Nucleus accumbens (tissue), 56 donors: ENCODE results near the gene ACAT2.
"Not testable (repeated sequence)": the region's sequence is repeated elsewhere in the genome, so short reads cannot be mapped to it uniquely, and the experiment has no call there.

Experiments
- DNase-seq, 56 donors: peaks; one replicate each; lab custom pipeline; 2025; lab: John Stamatoyannopoulos, UW

Gene ACAT2

DNA sequence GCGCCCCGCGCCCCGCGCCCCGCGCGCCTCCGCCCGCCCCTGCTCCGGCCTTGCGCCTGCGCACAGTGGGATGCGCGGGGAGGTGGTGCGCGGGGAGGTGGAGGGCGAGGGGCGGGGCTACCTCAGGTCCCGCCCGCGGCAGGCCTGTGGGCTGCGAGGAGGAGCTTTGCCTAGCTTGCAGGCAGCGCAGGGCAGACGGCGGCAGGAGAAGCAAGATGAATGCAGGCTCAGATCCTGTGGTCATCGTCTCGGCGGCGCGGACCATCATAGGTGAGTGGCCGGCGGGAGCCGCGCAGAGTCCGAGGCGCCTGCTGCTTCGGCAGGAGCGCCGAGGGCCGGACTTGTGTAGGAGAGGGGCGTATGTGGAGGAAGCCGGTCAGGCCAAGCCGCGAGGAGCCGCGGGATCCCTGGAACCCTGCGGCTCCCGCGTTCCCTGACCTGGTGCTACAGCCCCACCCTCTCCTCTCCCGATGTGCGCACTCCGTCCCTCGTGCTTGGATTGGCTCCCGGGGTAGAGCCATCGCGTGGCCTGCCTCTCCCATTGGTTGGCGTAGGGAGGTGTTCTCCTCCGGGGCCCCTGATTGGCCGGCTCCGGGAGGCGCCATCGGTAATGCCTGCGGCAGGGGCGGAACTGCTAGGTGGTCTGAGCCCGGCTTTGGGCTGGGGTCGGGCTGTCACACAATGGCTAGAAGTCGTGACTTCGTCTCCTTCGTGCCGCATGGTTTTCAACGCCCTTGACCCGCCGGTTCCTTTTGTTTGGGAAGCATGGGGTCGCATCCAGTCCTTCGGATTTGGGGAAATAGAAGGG, at the start of gene ACAT2:
ACAT2 (plus strand) TSS at position 173 of the 808 bp plus-strand sequence; CDS start at position 216, 43 bp downstream.
- DNase-seq = peak; percentile 82 to 99 (median 95)

DNA sequence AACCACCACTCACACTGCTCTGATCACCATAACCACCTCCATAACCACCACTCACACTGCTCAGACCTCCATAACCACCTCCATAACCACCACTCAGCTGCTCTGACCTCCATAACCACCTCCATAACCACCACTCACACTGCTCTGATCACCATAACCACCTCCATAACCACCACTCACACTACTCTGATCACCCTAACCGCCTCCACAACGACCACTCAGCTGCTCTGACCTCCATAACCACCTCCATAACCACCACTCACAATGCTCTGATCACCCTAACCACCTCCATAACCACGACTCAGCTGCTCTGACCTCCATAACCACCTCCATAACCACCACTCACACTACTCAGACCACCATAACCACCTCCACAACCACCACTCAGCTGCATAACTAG, 49.5 kb upstream of the ACAT2 start:
- not testable (repeated sequence) for DNase-seq

DNA sequence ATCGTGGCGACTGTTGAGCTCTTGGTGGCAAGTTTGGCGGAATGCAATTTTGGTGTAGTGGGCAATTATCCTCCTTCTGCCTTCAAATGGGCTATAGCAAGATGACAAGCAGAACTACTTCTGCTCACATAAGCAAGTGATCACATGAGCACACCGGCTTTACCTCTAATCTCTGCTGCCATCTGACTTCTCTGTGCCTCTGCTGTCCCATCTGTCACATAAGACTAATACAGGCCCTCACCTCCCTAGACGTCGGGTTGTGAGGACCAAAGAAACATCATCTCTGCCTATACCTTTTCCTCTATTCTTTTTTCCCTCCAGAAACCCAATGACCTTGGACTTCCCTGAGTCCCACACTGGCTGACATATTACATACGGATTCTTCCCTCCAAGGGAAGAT, 47.9 kb upstream of the ACAT2 start:
- no peak for DNase-seq

DNA sequence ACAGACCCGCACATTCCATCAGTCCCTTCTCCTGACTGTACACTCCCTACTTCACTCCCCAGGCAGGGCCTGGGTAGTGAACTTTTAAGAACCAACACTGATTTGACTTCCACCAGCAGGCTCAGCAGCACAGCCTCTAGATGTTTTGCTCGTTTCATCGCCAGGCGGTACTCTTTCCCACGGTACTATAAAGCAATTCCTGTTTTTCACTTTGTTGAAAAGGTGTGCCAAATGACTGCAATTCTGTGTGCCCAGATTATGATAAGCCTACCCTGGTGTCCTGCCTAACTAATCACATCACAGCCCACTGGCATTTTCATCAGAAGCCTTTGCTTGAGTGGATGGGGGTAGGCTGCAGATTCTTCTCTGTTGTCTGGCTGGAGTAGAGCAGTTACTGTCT, 47.4 kb upstream of the ACAT2 start:
- no peak for DNase-seq

DNA sequence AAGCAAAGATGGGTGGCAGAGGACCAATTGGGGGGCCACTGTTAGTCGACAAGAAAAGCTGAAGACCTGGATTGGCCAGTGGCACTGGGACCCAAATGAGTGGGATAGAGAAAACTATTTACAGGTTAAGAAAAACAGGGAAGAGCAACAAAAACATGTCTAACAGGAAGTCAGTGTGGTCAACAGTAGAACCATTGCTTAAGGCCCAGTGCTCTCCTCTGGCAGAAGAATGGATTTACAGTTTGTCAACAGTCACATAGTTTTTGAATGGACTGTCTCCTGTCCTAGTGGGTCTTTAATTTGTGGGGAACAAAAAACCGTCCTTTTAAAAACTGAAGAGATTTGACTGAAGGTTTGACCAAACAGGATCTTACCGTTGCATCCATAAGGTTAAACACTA, 46.7 kb upstream of the ACAT2 start:
- no peak for DNase-seq

DNA sequence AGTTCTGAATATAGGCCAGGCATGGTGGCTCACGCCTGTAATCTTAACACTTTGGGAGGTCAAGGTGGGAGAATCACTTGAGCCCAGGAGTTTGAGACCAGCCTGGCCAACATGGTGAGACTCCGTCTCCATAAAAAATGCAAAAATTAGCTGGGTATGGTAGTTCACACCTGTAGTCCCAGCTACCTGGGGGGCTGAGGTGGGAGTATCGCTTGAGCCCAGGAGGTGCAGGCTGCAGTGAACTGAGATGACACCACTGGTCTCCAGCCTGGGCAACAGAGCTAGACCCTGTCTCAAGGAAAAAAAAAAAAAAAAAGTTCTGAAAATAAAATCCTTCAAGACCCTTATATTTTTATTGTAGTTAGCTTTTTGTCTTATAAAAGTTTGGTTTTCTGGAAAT, 46.2 kb upstream of the ACAT2 start:
- no peak for DNase-seq

DNA sequence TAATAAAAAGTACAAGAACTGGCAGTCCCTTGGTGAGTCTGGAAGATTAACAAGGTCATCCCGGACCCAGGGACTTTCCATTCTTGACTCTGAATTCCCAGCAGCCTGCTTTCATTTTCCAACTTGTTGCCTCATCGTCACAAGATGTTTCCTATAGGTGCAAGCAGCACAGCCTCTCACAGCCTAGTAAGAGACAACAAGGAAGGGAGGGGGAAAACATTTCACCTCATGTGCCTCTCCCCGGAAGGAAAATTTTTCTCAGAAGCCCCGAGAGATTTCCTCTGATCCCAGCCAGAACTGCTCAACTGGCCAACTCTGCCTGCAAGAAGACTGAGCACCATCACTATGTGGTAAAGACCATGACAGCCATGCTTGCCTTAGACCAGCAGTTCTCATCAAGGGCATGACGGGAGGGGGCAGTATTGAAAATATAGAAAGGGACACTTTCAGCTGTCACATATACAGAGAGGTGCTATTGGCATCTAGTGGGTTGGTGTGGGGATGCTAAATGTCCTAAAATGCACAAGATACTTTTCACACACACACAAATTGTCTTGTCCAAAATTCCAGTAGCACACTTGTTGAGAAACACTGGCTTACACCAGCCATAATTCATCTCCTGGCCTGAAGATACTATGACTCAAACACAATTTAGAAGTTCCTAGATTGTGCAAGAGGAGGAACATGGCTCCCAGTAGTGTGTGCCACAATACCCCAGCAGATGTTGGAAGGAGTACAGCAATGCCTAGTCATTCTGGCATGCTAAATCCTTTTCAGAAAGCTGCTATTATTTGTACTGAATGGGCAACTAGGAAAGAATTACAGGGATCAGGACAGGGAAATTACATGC, 45.4 kb upstream of the ACAT2 start:
- DNase-seq = peak in 3 of 56 donors; percentile 9 to 18 (median 16)

DNA sequence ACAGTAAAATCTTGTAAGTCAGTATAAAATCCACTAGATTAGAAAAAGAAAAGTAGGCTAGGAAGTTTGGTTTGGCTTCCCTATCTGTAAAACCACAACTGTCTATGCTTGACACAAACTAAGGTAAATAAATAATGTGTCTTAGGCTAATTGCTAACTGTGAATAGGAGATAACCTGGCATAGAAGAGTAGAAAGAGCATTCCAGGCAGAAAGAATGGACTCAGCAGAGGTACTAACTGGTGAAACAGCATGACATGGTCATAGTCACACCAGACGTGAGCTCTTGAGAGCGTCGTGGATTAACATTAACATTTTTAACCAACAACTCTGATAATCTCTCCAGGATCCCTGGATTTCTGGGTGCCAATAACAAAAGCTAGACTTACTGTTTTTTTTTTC, 43.2 kb upstream of the ACAT2 start:
- no peak for DNase-seq

DNA sequence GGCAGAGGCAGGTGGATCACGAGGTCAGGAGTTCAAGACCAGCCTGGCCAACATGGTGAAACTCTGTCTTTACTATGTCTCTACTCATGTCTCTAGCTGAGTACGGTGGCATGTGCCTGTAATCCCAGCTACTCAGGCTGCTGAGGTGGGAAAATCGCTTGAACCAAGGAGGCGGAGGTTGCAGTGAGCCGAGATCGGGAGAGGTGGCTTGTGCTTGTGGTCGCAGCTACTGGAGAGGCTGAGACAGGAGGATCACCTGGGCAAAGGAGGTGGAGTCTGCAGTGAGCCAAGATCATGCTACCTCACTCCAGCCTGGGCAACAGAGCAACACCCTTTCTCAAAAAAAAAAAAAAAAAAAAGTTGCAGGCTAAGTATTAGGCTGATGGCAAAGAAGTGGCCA, 42.6 kb upstream of the ACAT2 start:
- no peak for DNase-seq

DNA sequence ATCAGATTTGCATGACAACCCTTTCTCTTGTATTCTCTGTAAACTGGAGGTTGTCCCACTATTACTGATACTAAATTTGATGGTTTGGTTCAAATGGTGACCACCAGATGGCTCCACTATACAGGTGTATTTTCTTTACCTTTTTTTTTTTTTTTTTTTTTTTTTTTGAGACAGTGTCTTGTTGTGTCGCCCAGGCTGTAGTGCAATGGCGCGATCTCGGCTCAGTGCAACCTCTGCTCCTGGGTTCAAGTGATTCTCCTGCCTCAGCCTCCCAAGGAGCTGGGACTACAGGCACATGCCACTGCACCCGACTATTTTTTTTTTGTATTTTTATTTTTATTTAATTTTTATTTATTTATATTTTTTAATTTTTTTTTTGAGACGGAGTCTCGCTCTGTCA, 41.1 kb upstream of the ACAT2 start:
- DNase-seq = no peak

DNA sequence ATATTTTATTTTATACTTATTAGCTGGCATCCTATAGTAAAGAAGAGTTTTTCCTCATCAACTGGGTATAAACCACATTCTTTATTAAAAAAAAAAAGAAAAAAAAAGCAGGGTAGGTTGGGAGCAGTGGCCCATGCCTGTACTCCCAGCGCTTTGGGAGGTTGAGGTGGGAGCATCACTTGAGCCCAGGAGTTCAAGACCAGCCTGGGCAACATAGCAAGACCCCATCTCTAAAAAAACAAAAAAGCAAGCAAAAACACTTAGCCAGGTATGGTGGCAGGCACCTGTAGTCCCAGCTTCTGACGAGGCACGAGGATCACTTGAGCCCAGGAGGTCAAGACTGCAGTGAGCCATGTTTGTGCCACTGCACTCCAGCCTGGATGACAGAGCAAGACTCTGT, 39.9 kb upstream of the ACAT2 start:
- not testable (repeated sequence) for DNase-seq

DNA sequence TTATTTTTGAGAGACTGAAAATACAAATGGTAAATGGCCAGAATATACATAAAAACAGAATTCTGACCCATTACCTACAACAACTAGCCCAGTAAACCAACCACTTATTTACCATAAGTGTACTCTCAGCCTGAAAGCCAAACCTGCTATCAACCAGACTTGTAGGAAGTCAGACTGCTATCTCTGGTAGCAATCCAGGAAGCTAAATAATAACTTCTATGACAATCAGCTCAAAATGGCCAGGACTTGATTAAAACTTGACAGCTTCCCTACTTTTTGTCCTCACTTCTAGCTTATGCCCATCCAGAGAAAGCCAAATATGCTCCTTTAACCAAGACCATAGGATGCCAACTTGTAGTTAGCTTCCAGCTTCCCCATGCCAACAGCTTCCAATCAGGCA, 39.2 kb upstream of the ACAT2 start:
- DNase-seq = no peak

DNA sequence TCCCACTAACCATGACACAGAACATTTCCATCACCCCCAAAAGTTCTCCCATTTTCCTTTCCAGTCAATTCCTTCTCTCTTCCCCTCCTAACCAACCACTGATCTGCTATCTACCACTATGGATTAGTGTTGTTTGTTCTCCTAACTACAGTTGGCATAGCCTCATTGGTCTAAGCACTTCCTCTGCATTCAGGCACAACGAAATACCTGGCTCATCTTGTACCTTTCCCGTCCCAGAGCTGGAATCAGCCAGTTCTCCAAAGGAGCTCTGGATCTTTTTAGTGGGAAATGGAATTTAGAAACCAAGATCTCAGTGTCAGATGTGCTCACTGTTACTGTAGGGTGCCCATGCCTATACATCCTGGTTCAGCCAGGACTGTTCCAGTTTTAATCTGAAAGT, 38.6 kb upstream of the ACAT2 start:
- no peak for DNase-seq

DNA sequence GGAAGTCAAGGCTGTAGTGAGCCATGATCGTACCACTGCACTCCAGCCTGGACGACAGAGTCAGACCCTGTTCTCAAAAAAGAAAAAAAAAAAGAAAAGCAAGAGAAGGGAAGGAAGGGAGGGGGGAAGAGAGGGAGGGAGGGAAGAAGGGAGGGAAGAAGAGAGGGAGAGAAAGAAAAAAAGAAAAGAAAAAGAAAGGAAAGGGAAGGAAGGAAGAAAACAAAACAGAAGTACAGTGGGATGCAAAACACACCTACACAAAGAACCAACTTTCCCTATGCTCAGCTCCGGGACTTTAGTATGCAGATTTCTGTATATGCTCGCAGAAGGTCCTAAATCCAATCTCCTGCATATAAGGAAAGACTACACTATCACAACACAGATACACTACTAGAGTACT, 37.1 kb upstream of the ACAT2 start:
- DNase-seq = no peak

DNA sequence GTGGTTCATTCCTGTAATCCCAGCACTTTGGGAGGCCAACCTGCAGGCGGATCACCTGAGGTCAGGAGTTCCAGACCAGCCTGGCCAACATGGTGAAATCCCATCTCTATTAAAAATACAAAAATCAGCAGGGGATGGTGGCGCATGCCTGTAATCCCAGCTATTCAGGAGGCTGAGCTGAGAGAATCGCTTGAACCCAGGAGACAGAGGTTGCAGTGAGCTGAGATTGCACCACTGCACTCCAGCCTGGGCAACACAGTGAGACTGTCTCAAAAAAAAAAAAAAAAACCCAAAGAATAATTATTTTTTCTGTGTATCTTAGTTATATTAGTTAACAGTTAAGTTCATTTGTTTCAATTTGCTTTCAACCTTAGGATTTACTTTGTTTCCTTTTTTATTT, 36.6 kb upstream of the ACAT2 start:
- DNase-seq = not testable (repeated sequence)

DNA sequence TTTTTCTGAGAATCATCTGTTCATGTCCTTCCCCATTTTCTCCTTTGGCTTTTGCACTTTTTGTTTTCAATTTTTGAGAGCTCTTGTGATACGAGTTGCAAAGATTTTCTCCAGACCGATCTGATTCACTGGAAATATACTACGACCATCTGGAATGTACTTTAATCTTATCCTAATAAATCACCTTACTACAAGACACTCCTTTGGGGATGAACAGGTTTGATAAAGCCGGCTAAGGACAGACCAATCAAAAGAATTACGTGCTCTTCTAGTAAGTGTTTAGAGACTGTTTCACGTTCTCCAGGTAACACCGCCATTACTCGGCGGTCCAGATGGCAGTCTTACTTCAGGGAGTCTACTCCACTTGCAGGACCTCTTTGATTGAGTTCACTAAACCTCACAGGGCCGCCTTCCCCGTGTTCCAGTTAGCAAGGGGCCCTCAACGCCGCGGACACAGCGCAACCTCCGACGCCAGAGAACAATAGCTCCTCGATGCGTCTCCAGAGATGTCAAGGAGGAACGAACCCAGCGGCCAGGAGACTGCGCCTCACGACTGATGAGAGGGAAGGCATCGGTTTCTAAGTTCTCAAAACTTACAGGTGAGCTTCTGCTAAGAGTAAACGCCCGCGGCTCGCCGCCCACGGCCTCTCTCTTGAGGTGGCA, 35.5 kb upstream of the ACAT2 start:
- DNase-seq = peak in 3 of 56 donors; percentile 51 to 83 (median 75)

DNA sequence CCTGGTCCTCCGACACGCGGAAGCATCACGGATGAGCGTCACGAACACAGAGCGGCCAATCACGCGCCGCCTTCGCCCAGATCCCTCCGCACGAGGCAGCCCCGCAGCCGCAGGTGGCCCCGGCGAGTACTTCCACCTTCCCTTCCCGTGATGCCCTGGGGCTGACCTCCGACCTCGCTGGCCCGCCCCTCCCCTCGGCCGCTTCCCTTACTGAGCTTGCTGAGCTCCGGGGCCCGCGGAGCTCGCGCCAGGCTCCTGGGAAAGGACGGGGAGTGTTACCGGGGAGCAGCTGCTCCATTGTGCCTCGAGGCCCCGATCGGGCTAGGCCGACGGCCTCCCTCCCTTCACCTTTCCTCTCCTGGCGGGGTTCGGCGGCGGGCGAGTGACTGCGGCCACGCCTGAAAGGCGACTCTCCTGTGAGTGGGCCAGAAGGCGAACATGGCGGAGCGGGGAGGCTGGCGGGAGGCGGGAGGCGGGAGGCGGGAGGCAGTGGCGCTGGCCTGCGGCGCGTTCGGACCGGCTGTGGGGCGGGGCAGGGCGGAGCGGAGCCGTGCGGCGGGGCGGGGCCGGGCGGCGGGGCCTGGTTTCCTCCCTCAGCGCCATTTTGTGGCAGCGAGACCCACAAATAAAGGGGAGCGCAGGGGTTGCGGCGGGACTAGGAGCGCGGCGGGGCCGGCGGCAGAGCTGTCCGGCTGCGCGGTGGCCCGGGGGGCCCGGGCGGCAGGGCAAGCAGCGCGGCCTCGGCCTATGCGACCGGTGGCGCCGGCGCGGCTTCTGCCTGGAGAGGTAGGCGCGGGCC, 34.7 kb upstream of the ACAT2 start, which contains the start of gene WTAP:
WTAP (plus strand) TSS at position 589 of the 799 bp plus-strand sequence. CDS start 8,760 bp downstream, outside the sequence.
- peak; percentile 58 to 96 (median 92) for DNase-seq

DNA sequence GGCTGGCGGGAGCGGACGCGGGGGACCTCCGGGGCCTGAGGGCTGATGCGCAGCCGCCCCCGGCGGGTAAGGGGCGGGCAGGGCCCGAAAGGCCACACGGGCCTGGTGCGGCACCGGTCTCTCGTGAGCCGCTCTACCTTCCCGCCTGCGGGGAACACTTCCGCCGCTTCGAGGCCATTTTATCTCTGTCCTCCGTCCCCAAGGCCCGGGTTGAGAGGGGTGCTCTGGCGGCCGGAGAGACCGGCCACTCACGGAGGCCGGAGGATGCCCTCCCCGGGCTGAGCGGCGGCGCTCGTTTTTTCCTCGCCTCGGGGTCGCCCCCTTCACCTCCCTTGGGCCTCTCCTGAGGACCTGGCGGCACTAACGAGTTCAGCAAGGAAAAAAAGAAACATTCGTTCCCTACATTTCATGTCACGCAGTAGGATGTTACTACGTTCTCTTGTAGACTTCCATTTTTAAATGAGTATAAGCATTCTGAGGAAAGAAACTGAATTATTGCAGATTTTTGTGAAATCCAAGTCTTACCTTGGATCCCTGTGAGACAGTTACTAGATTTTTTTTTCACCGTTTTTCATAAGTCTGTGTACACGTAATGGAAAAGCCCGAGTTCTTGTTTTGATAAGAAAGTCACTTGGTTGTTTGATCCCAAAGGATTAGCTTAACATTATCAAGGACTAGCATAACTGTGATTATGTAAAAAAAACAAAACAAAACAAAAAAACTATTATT, 34.0 kb upstream of the ACAT2 start:
- DNase-seq = peak in 10 of 56 donors; percentile 42 to 81 (median 70)

DNA sequence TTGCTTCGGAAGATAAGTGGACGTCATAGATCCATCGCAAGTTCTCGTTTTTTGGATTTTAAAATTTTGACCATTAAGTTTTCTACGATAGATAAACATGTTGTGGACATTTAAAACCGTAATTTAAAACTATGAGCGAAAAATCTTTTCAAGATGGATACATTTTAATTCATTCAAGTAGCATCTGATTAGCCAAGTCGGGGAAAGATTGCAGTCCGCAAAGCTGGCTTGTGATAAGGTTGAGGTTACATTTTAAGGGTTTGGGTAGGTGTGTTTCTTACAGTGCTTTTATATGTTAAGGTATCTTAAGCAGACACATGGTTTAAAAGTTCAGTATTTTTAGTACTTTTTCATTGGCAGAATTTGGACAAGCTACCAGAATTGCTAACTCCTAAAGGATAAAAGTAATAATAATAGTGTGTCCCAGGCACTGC, 33.3 kb upstream of the ACAT2 start:
- no peak for DNase-seq
